Caco-2 (cell line): Measurements from ENCODE around the gene OTULIN. TPM values are rescaled to one million over a fixed set of nuclear protein-coding genes. Genes with fewer than 3 reads are reported as not detected.

ENCODE experiments used
- BruUV-seq: library from RNA; stranded (reverse); fragments of 400-500 nt; replicated peaks from 2 replicates; lab custom pipeline; 2021; lab: Mats Ljungman, UMichigan
- CTCF ChIA-PET: fragments of 300-600 bp; sonication (Branson Sonifier 250); formaldehyde crosslinking; loops from one replicate; lab custom pipeline; 2022; ENCODE audit warnings: antibody characterized with exemption; lab: Charles Lee
- POLR2A ChIA-PET: fragments of 300-600 bp; sonication (Branson Sonifier 250); formaldehyde crosslinking; loops from one replicate; lab custom pipeline; 2022; ENCODE audit warnings: antibody characterized with exemption; lab: Charles Lee
- DNase-seq, 2 experiments: peaks; one replicate each; pipeline versions ENCODE4 v3.0.0 to v3.0.0-alpha.2; 2020 to 2022
- H3K27me3 ChIP-seq: replicated peaks from 2 replicates; pipeline ENCODE4 v1.6.0; 2011; ENCODE audit warnings: low read length; ENCODE audit not compliant: control insufficient read depth, insufficient read depth
- H3K36me3 ChIP-seq: 2 replicates; pipeline ENCODE4 v1.5.1; 2011; ENCODE audit warnings: low read length; ENCODE audit not compliant: control insufficient read depth, insufficient read depth
- H3K4me1 ChIP-seq: fragments of 250-450 bp; sonication (Bioruptor Pico); 2 replicates; pipeline ENCODE4 v1.5.1; 2020; ENCODE audit warnings: mild to moderate bottlenecking
- H3K4me3 ChIP-seq: 2 replicates; pipeline ENCODE4 v1.5.1; 2011; ENCODE audit warnings: low read depth, mild to moderate bottlenecking, control low read depth, low read length
- H3K9me3 ChIP-seq: fragments of 250-450 bp; sonication (Bioruptor Pico); 2 replicates; pipeline ENCODE4 v1.5.1; 2020; ENCODE audit warnings: mild to moderate bottlenecking, moderate library complexity
- H3K27ac Mint-ChIP-seq: one replicate; pipeline ENCODE4 v1.8.0; 2022; ENCODE audit warnings: mixed read lengths; ENCODE audit not compliant: unreplicated experiment
- H3K27me3 Mint-ChIP-seq: one replicate; pipeline ENCODE4 v1.8.0; 2022; ENCODE audit warnings: mixed read lengths; ENCODE audit not compliant: insufficient read depth, unreplicated experiment
- H3K36me3 Mint-ChIP-seq: one replicate; pipeline ENCODE4 v1.8.0; 2022; ENCODE audit warnings: mild to moderate bottlenecking, mixed read lengths; ENCODE audit not compliant: insufficient read depth, unreplicated experiment
- H3K4me1 Mint-ChIP-seq: one replicate; pipeline ENCODE4 v1.8.0; 2022; ENCODE audit warnings: low read depth, mixed read lengths; ENCODE audit not compliant: unreplicated experiment
- H3K4me3 Mint-ChIP-seq: one replicate; pipeline ENCODE4 v1.8.0; 2022; ENCODE audit warnings: mild to moderate bottlenecking, moderate library complexity, mixed read lengths; ENCODE audit not compliant: unreplicated experiment
- H3K9me3 Mint-ChIP-seq: one replicate; pipeline ENCODE4 v1.8.0; 2022; ENCODE audit warnings: mixed read lengths; ENCODE audit not compliant: unreplicated experiment
- intact Hi-C: fragments of 100-400 bp; cut with micrococcal nuclease; formaldehyde crosslinking; loops from one replicate; pipeline ENCODE4 v1.10.0; 2022; ENCODE audit not compliant: unreplicated experiment
- total RNA-seq: library from RNA; stranded (reverse); gene quantifications from 2 replicates; pipeline ENCODE4 v1.2.3, GENCODE V29; 2022
- TF ChIP-seq, protein P1 (sequence below), 2 experiments: fragments of 200-600 bp in 1 of 2; IDR thresholded peaks; 1 replicate in 1 of 2; 2 replicates in 1 of 2; pipeline versions ENCODE4 v1.5.1 to v1.8.0; 2011 to 2022; ENCODE audit warnings: antibody characterized with exemption in 1 of 2, control low read depth in 1 of 2, inconsistent platforms in 1 of 2, low read depth in 1 of 2, low read length in 1 of 2, mild to moderate bottlenecking in 1 of 2, moderate library complexity in 1 of 2; ENCODE audit not compliant: insufficient read depth in 1 of 2, severe bottlenecking in 1 of 2, unreplicated experiment in 1 of 2

Gene OTULIN
- total RNA-seq, 1 experiment from 2014 or later, result 42.6 TPM

DNA sequence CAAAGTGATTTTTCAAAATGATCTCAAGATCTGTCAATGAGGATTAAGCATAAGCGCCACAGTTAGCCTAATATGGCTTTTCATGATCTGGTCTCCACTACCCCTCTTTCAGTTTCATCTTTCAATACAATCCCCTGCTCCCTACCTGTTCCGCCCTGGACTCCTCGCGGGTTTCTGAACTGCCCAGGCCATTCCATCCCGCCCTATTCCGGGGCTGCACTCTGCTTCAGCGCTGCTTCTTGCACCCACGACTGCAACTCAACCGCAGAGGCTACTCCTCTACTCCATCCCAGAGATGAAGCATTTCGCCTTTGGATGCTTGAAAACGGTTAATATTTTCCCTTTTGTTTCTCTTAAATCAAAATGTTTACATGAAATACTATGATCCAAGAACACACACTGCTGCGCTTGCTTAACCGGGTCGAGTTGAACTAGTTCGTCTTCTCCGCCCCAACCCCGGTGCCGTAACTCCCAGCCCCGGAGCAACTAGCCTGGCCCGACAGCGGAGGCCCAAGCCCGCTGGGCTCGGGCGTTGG lies 716 bp upstream of the OTULIN start:
- Mint-ChIP-seq H3K4me1 (peaks cover 26% of the 10 kb centered on the region), H3K27ac (peak overlapping the region; percentile 77), H3K9me3 (no peaks in the 10 kb centered on the region), H3K36me3 (peaks cover 16% of the 10 kb centered on the region), H3K27me3 (no peaks in the 10 kb centered on the region), H3K4me3 (peak overlapping the region; percentile 86)
- TSS peak; percentile 77 for BruUV-seq
- intact Hi-C loops, result no loop called here
- POLR2A ChIA-PET, result no interaction called here
- Histone ChIP-seq H3K4me1 (peaks cover 20% of the 10 kb centered on the region), H3K9me3 (no peaks in the 10 kb centered on the region), H3K4me3 (peak overlapping the region; percentile 74), H3K27me3 (no peaks in the 10 kb centered on the region), H3K36me3 (no peaks in the 10 kb centered on the region)
- CTCF ChIA-PET, result no interaction called here
- TF ChIP-seq, protein P1, sequence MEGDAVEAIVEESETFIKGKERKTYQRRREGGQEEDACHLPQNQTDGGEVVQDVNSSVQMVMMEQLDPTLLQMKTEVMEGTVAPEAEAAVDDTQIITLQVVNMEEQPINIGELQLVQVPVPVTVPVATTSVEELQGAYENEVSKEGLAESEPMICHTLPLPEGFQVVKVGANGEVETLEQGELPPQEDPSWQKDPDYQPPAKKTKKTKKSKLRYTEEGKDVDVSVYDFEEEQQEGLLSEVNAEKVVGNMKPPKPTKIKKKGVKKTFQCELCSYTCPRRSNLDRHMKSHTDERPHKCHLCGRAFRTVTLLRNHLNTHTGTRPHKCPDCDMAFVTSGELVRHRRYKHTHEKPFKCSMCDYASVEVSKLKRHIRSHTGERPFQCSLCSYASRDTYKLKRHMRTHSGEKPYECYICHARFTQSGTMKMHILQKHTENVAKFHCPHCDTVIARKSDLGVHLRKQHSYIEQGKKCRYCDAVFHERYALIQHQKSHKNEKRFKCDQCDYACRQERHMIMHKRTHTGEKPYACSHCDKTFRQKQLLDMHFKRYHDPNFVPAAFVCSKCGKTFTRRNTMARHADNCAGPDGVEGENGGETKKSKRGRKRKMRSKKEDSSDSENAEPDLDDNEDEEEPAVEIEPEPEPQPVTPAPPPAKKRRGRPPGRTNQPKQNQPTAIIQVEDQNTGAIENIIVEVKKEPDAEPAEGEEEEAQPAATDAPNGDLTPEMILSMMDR (IDR thresholded peaks at IDR 0.05; ENCODE audit: insufficient read depth in 1 of 2, low read depth in 1 of 2, low read length in 1 of 2, severe bottlenecking in 1 of 2, unreplicated experiment in 1 of 2), result no peak
- peak in 1 of 2 experiments; percentile 22 for DNase-seq

- peaks cover 26% of the 10 kb centered on the region for H3K4me1 Mint-ChIP-seq
- intact Hi-C loops, result no loop called here
- H3K27ac Mint-ChIP-seq, result peak overlapping the region; percentile 61
- ChIA-PET POLR2A (no interaction called here), CTCF (no interaction called here)
- H3K27me3 ChIP-seq, result no peaks in the 10 kb centered on the region
- H3K36me3 Mint-ChIP-seq, result peaks cover 16% of the 10 kb centered on the region
- no peaks in the 10 kb centered on the region for H3K36me3 ChIP-seq
- TF ChIP-seq, protein P1 (IDR thresholded peaks at IDR 0.05; ENCODE audit: insufficient read depth in 1 of 2, low read depth in 1 of 2, low read length in 1 of 2, severe bottlenecking in 1 of 2, unreplicated experiment in 1 of 2), result peak in 1 of 2 experiments; percentile 20
- peak overlapping the region; percentile 74 for H3K4me3 ChIP-seq
- peak overlapping the region; percentile 86 for H3K4me3 Mint-ChIP-seq
- peak; percentile 67 for DNase-seq
- H3K4me1 ChIP-seq, result peaks cover 20% of the 10 kb centered on the region
- H3K9me3 Mint-ChIP-seq, result no peaks in the 10 kb centered on the region
- no peaks in the 10 kb centered on the region for H3K9me3 ChIP-seq
- BruUV-seq, result TSS peak; percentile 50
- no peaks in the 10 kb centered on the region for H3K27me3 Mint-ChIP-seq
These were observed 744 bp downstream of the OTULIN start for GRCh38 chr5:14665101-14665822.

DNA sequence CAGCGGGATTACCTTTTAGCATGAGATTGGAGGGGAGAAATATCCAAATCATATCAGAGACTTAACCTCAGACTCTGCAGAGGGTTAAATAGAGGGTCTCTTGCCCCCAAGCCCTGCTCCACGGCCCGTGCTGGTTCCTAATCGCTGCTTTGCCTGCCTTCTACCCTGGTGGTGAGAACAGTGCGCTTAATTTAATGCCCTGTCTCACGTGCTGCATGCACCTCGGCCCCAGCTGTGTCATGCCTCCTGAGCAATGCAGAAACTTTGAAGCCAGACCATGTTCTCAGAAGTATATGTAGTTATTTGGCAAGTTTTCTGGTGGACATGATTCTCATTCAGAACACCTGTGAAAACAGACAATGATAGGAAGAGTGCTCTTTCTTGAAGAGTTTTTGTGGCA lies 1.4 kb downstream of the OTULIN start:
- Histone ChIP-seq H3K36me3 (no peaks in the 10 kb centered on the region), H3K4me1 (peaks cover 21% of the 10 kb centered on the region), H3K4me3 (peak overlapping the region; percentile 74), H3K27me3 (no peaks in the 10 kb centered on the region), H3K9me3 (no peaks in the 10 kb centered on the region)
- H3K4me1 Mint-ChIP-seq, result peaks cover 30% of the 10 kb centered on the region
- BruUV-seq, result no TSS peak
- ChIA-PET POLR2A (interaction anchor here (0.6 kb wide), 1 partner anchor 326 kb away, joined by 3 read pairs; no protein-coding TSS in a partner anchor), CTCF (no interaction called here)
- no peak overlapping the region for H3K27ac Mint-ChIP-seq
- H3K27me3 Mint-ChIP-seq, result no peaks in the 10 kb centered on the region
- peak overlapping the region; percentile 86 for H3K4me3 Mint-ChIP-seq
- TF ChIP-seq, protein P1 (IDR thresholded peaks at IDR 0.05; ENCODE audit: insufficient read depth in 1 of 2, low read depth in 1 of 2, low read length in 1 of 2, severe bottlenecking in 1 of 2, unreplicated experiment in 1 of 2), result peak in 1 of 2 experiments; percentile 7
- DNase-seq, result peak in 1 of 2 experiments; percentile 15
- H3K36me3 Mint-ChIP-seq, result peaks cover 19% of the 10 kb centered on the region
- intact Hi-C loops, result no loop called here
- no peaks in the 10 kb centered on the region for H3K9me3 Mint-ChIP-seq
